Retinal pigment epithelial cell (primary cell): ENCODE data around the gene HSPB7.
"Not testable (repeated sequence)": the region's sequence is repeated elsewhere in the genome, so short reads cannot be mapped to it uniquely, and the experiment has no call there.

Experiments used
- DNase-seq: peaks from one replicate; pipeline ENCODE4 v3.0.0-alpha.2; 2010; ENCODE audit warnings: low read depth
- H3K4me3 ChIP-seq: 2 replicates; pipeline ENCODE4 v1.5.1; 2011; ENCODE audit warnings: mild to moderate bottlenecking, low read length, control low read depth, moderate library complexity
- TF ChIP-seq, protein P1 (sequence below): conservative IDR thresholded peaks from 2 replicates; pipeline ENCODE4 v1.5.1; 2011; ENCODE audit warnings: low read depth, low read length, control low read depth, inconsistent platforms

Gene HSPB7

GRCh38 chr1:16054598-16055540 is 37.0 kb upstream of the HSPB7 start:
- H3K4me3 ChIP-seq, result no peak overlapping the region
- no peak for DNase-seq
- TF ChIP-seq, protein P1, sequence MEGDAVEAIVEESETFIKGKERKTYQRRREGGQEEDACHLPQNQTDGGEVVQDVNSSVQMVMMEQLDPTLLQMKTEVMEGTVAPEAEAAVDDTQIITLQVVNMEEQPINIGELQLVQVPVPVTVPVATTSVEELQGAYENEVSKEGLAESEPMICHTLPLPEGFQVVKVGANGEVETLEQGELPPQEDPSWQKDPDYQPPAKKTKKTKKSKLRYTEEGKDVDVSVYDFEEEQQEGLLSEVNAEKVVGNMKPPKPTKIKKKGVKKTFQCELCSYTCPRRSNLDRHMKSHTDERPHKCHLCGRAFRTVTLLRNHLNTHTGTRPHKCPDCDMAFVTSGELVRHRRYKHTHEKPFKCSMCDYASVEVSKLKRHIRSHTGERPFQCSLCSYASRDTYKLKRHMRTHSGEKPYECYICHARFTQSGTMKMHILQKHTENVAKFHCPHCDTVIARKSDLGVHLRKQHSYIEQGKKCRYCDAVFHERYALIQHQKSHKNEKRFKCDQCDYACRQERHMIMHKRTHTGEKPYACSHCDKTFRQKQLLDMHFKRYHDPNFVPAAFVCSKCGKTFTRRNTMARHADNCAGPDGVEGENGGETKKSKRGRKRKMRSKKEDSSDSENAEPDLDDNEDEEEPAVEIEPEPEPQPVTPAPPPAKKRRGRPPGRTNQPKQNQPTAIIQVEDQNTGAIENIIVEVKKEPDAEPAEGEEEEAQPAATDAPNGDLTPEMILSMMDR, result no peak

DNA sequence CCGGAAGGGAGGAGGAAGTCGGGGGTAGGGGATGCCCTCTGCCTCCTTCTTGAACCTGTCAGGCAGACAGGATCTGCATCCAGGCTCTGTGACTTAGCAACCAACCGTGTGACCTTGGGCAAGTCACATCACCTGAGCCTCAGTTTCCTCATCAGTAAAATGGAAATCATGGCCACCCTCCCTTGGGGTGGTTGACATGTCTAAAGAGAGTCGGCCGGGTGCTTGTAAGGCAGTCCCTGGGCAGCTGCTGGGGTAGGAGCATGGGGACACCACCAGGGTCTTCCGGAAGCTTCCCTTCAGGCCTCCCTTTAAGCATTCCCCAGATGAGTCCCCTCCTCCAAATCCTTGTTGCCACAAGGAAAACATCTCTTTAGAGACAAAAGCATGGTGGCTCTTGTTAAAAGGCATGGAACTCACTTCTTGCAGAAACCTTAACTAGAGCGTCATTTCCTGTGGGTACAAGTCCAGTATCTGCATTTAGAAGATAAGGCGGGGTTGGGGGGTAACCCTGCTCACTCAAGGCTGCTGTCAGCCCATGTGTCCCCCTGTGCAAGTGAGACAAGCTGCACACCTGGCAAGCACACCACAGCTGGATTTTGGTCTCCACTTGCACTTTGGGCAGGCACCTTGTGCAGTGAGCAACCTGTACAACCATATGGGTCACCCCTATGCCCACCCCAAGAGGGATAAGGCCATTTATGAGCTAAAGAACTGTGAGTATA is 36.1 kb upstream of the HSPB7 start:
- TF ChIP-seq, protein P1, result no peak
- no peak for DNase-seq
- no peak overlapping the region for H3K4me3 ChIP-seq

DNA sequence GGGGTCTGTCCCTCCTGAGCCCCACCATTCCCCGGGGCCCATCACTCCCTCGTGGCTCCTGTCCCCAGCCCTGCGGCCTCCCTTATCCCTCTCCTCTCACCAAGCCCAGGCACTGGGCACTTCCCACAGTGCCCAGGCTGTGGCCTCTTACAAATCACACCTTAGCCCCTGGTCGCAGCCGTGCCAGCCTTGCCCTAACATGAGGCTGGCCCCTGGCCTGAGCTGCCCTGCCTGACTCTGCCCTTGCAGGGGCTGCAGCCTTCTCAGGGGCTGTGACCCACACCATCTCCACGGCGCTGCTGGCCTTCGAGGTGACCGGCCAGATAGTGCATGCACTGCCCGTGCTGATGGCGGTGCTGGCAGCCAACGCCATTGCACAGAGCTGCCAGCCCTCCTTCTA is 34.1 kb upstream of the HSPB7 start:
- not testable (repeated sequence) for DNase-seq, H3K4me3 ChIP-seq

DNA sequence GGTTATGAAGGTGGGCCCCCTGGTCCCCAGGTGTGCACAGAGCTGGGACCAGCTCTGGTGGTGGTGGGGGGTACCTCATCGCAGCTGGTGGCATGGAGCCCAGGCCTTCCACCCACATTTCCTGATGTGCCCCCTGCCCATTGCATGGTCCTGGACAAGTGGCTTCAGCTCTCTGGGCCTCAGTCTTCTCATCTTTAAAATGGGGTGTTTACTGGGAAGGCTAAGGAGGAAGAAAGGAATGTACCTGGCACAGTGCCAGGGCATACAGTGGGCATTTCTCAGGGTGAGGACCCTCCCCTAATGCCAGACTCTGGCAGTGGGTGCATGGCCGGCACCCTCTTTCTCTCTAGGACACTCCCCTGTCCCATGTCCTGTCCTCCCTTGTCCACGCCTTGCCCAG is 33.2 kb upstream of the HSPB7 start:
- no peak for DNase-seq
- TF ChIP-seq, protein P1, result no peak
- H3K4me3 ChIP-seq, result no peak overlapping the region

GRCh38 chr1:16050328-16050727 is 32.5 kb upstream of the HSPB7 start:
- no peak for DNase-seq
- H3K4me3 ChIP-seq, result no peak overlapping the region
- TF ChIP-seq, protein P1, result no peak

DNA sequence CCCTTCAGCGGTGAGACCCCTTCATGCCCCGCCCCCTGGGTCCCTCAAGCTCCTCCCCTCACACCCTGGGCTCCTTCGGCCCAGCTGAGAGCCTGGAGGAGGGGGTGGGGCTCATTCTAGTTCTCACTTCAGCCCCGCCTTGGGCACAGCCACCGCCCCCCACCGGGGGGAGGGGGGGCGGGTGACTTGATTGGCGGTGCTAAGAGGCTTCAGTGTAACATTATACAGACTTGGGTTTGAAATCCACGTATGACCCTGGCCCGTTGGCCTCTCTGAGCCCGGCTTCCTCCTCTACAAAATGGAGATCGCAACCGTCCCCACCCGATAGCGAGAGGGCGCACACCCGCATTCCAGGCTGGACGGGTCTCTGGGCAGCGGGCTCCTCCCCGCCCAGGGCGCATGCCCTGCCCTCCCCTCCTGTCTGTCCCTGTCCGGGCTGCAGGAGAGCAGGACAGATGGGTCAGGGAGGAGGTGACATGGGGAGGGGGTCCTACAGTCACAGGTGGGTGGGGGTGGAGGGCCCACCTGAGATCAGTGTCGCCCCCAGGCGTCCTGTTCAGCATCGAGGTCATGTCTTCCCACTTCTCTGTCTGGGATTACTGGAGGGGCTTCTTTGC is 30.8 kb upstream of the HSPB7 start:
- TF ChIP-seq, protein P1, result peak; percentile 16
- no peak for DNase-seq
- H3K4me3 ChIP-seq, result peak overlapping the region; percentile 50

GRCh38 chr1:16047791-16048475 is 30.1 kb upstream of the HSPB7 start:
- TF ChIP-seq, protein P1, result no peak
- DNase-seq, result no peak
- no peak overlapping the region for H3K4me3 ChIP-seq
